DND-41 (cell line): ENCODE data around the gene CEMP1.

Source experiments
- ATAC-seq: fragments of 200-7000 bp; cut with Tn5 transposase; 3 replicates; pipeline ENCODE4 v1.9.1; 2021; ENCODE audit warnings: low read depth; ENCODE audit not compliant: insufficient read depth
- DNase-seq: peaks from one replicate; pipeline ENCODE4 v3.0.0-alpha.2; 2020
- H2AFZ ChIP-seq: 2 replicates; pipeline ENCODE4 v1.6.0; 2012; ENCODE audit warnings: low read depth, low read length
- H3K27ac ChIP-seq: 2 replicates; pipeline ENCODE4 v1.5.1; 2012; ENCODE audit warnings: low read length, inconsistent platforms
- H3K27me3 ChIP-seq: fragments of 200-600 bp; sonication (generic); 2 replicates; pipeline ENCODE4 v1.6.0; 2012; ENCODE audit warnings: low read length, mild to moderate bottlenecking, inconsistent platforms; ENCODE audit not compliant: insufficient read depth, poor library complexity
- H3K36me3 ChIP-seq: 2 replicates; pipeline ENCODE4 v1.5.1; 2012; ENCODE audit warnings: low read length, inconsistent platforms; ENCODE audit not compliant: insufficient read depth
- H3K4me1 ChIP-seq: 2 replicates; pipeline ENCODE4 v1.5.1; 2012; ENCODE audit warnings: mild to moderate bottlenecking, low read length; ENCODE audit not compliant: insufficient read depth
- H3K4me2 ChIP-seq: 2 replicates; pipeline ENCODE4 v1.6.0; 2012; ENCODE audit warnings: mild to moderate bottlenecking, moderate library complexity, low read length, inconsistent platforms; ENCODE audit not compliant: insufficient read depth
- H3K4me3 ChIP-seq, 2 experiments: fragments of 200-600 bp in 1 of 2; shearing (Covaris generic) in 1 of 2; 2 replicates each; pipeline ENCODE4 v1.5.1; 2012 to 2016; ENCODE audit warnings: inconsistent platforms in 2 of 2, low read length in 2 of 2, mild to moderate bottlenecking in 2 of 2, low read depth in 1 of 2, moderate library complexity in 1 of 2
- H3K79me2 ChIP-seq: 2 replicates; pipeline ENCODE4 v1.6.0; 2012; ENCODE audit warnings: low read length, inconsistent platforms; ENCODE audit not compliant: insufficient read depth
- H3K9ac ChIP-seq: 2 replicates; pipeline ENCODE4 v1.6.0; 2012; ENCODE audit warnings: low read depth, mild to moderate bottlenecking, inconsistent platforms, low read length, moderate library complexity
- H3K9me3 ChIP-seq: 2 replicates; pipeline ENCODE4 v1.5.1; 2012; ENCODE audit warnings: low read length, moderate library complexity, mild to moderate bottlenecking, inconsistent platforms; ENCODE audit not compliant: insufficient read depth, severe bottlenecking
- H4K20me1 ChIP-seq: 2 replicates; pipeline ENCODE4 v1.6.0; 2012; ENCODE audit warnings: low read length; ENCODE audit not compliant: insufficient read depth
- EZH2 ChIP-seq: IDR thresholded peaks from 3 replicates; pipeline ENCODE4 v1.6.1; 2012; ENCODE audit warnings: borderline replicate concordance, low read depth, mild to moderate bottlenecking, moderate library complexity, low read length, inconsistent platforms; ENCODE audit not compliant: severe bottlenecking
- TF ChIP-seq, protein P1 (sequence below): IDR thresholded peaks from 2 replicates; pipeline ENCODE4 v1.5.1; 2012; ENCODE audit warnings: borderline replicate concordance, low read length, moderate library complexity, mild to moderate bottlenecking; ENCODE audit not compliant: poor library complexity, severe bottlenecking; ENCODE audit errors: extremely low read depth

Gene CEMP1

DNA sequence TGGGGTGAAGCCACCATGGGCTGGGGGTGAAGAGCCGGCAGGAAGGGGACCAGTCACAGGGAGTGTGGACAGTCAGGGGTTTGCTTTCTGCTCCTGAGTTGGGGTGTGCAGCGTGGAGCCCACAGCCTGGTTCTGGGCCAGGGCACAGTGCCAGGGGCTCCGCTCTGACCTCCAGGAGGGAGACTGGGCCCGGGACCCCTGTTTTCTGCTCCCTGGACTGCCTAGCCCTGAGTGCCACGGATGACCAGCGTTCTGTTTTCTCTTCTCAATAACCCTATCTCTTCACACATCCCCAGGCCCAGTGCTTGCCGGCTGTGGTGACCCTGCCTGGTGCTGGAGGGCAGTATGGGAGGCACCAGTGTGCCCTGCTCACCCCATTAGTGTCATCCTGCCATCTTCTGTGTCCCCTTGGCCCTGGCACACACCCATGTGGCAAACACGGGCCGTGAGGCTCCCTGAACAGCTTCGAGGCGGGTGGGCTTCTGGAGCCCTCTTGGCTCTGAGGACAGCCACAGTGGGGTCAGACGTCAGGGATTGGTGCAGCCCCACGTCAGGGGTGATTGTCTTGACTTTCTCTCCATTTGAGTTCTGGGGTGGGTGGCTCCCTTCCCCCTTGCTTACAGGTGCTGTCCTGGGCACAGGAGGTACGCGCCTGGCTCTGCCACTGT is 1.1 kb downstream of the CEMP1 start:
- H3K9ac ChIP-seq, result no peak overlapping the region
- H2AFZ ChIP-seq, result no peak overlapping the region
- DNase-seq, result no peak
- H3K27ac ChIP-seq, result no peak overlapping the region
- peaks cover 9% of the 10 kb centered on the region for H4K20me1 ChIP-seq
- H3K79me2 ChIP-seq, result no peaks in the 10 kb centered on the region
- no peak for TF ChIP-seq EZH2
- TF ChIP-seq, protein P1, sequence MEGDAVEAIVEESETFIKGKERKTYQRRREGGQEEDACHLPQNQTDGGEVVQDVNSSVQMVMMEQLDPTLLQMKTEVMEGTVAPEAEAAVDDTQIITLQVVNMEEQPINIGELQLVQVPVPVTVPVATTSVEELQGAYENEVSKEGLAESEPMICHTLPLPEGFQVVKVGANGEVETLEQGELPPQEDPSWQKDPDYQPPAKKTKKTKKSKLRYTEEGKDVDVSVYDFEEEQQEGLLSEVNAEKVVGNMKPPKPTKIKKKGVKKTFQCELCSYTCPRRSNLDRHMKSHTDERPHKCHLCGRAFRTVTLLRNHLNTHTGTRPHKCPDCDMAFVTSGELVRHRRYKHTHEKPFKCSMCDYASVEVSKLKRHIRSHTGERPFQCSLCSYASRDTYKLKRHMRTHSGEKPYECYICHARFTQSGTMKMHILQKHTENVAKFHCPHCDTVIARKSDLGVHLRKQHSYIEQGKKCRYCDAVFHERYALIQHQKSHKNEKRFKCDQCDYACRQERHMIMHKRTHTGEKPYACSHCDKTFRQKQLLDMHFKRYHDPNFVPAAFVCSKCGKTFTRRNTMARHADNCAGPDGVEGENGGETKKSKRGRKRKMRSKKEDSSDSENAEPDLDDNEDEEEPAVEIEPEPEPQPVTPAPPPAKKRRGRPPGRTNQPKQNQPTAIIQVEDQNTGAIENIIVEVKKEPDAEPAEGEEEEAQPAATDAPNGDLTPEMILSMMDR, result no peak
- H3K9me3 ChIP-seq, result no peaks in the 10 kb centered on the region
- H3K4me3 ChIP-seq, result no peak overlapping the region
- H3K4me2 ChIP-seq, result no peak overlapping the region
- peaks cover 43% of the 10 kb centered on the region for H3K36me3 ChIP-seq
- no peak for ATAC-seq
- peaks cover 29% of the 10 kb centered on the region for H3K4me1 ChIP-seq
- no peaks in the 10 kb centered on the region for H3K27me3 ChIP-seq

DNA sequence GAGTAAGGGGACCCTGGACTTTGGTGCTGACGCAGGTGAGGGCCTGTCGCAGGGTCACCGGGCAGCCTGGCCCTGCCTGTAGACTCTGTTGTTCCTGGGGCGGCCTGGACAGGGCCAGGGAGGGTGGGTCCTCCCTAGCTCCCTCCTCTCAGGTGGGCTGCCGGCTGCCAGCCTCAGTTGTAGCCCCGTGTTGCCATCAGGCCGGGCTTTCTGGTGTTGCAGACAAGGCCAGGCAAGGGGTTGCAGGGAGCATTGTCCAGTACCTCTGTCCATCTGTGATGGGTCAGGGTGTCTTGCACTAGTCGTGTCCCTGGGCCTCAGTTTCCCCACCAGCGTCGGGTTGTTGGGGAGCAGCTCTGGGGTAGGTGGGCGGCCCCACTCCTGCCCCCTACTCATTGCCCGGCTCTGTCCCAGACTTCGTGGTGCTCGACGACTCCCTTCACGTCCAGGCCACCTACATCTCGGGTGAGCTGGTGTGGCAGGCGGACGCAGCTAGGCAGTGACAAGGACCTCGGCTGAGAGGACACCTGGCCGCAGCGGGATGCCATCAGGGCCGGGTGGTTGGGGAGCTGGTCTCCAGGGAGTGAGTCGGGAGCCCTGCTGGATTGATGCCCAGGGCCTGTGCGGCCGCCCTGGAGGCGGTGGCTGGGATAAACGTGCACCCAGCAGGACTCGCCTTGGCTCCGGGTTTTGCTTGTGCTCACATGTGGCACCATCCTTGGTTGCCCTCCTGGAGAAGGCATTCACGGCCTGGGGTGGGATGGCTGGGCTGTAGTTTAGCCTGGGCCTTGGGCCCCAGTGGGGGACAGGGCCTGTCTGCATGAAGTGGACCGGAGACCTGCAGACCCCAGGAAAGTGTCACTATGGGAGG is 1.9 kb downstream of the CEMP1 start:
- DNase-seq, result no peak
- H3K9me3 ChIP-seq, result no peaks in the 10 kb centered on the region
- H3K79me2 ChIP-seq, result no peaks in the 10 kb centered on the region
- no peak for ATAC-seq
- H3K4me3 ChIP-seq, result no peak overlapping the region
- peaks cover 9% of the 10 kb centered on the region for H4K20me1 ChIP-seq
- no peak overlapping the region for H3K27ac ChIP-seq
- no peak for TF ChIP-seq EZH2
- TF ChIP-seq, protein P1, result no peak
- no peak overlapping the region for H2AFZ ChIP-seq
- no peak overlapping the region for H3K4me2 ChIP-seq
- no peaks in the 10 kb centered on the region for H3K27me3 ChIP-seq
- H3K36me3 ChIP-seq, result peaks cover 50% of the 10 kb centered on the region
- H3K4me1 ChIP-seq, result peaks cover 29% of the 10 kb centered on the region
- H3K9ac ChIP-seq, result no peak overlapping the region

DNA sequence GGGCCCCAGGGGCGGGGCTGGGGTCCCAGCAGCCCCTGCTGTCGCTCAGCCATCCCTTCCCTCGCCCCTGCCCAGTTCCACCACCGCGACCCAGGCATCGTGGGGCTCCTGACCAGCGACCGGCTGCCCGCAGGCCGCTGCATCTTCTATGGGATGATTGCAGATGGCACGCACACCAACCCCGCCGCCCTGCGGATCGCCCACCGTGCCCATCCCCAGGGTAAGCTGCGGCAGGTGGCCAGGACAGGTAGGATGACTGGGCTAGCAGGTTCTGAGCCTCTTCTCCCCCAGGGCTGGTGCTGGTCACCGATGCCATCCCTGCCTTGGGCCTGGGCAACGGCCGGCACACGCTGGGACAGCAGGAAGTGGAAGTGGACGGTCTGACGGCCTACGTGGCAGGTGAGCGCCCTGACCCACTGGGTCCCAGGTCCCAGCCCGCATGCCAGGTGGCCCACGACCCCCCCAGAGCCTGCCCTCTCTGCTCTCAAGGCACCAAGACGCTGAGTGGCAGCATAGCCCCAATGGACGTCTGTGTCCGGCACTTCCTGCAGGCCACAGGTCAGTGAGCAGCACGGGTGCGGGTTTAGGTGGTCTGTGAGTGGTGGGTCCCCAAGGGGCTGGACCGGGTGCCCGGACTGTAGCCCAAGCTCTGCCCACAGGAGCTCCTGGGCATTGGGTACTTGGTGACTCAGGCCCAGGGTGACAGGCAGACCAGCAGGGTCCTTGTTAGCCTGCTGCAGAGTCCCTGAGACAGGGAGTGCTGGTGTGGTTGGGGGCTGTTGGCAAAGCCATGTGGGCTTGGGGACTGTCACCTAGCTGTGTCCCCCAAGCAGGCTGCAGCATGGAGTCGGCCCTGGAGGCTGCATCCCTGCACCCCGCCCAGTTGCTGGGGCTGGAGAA is 2.8 kb downstream of the CEMP1 start:
- H3K27ac ChIP-seq, result no peak overlapping the region
- DNase-seq (no peak), ATAC-seq (no peak)
- no peaks in the 10 kb centered on the region for H3K9me3 ChIP-seq
- no peaks in the 10 kb centered on the region for H3K27me3 ChIP-seq
- H4K20me1 ChIP-seq, result peaks cover 14% of the 10 kb centered on the region
- H3K4me3 ChIP-seq, result no peak overlapping the region
- TF ChIP-seq, protein P1, result no peak
- TF ChIP-seq EZH2, result no peak
- peaks cover 59% of the 10 kb centered on the region for H3K36me3 ChIP-seq
- no peak overlapping the region for H2AFZ ChIP-seq
- no peak overlapping the region for H3K9ac ChIP-seq
- H3K4me2 ChIP-seq, result no peak overlapping the region
- peaks cover 29% of the 10 kb centered on the region for H3K4me1 ChIP-seq
- peaks cover 4% of the 10 kb centered on the region for H3K79me2 ChIP-seq
